Measurements from ENCODE around the gene CYTL1.

- TF ChIP-seq CTCF (IDR thresholded peaks at IDR 0.05; ENCODE audit: extremely low read depth in 1 of 2, insufficient read depth in 1 of 2, low read depth in 1 of 2, low read length in 2 of 2): no peak
- no peak for TF ChIP-seq POLR2A (IDR thresholded peaks at IDR 0.05; ENCODE audit: low read depth, low read length)
- TF ChIP-seq, protein P1, sequence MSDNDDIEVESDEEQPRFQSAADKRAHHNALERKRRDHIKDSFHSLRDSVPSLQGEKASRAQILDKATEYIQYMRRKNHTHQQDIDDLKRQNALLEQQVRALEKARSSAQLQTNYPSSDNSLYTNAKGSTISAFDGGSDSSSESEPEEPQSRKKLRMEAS (IDR thresholded peaks at IDR 0.05; ENCODE audit: insufficient read depth, insufficient read length): no peak
- TF ChIP-seq EZH2 (IDR thresholded peaks at IDR 0.05; ENCODE audit: borderline replicate concordance, low read depth, low read length, severe bottlenecking): no peak
- TF ChIP-seq POLR2AphosphoS5 (IDR thresholded peaks at IDR 0.05; ENCODE audit: insufficient read depth, low read depth, low read length): no peak
- TF ChIP-seq MYC (IDR thresholded peaks at IDR 0.05; ENCODE audit: low read depth, low read length): no peak
- TF ChIP-seq FOS (IDR thresholded peaks at IDR 0.05; ENCODE audit: borderline replicate concordance, insufficient read depth, low read length): no peak
Measured at GRCh38 chr4:5034206-5034605, 14.9 kb upstream of the CYTL1 start.
